GM12865 (cell line): ENCODE data around the gene RASGRP4.

Source experiments
- DNase-seq: peaks from one replicate; pipeline ENCODE4 v3.0.0; 2010; ENCODE audit warnings: low read depth
- H3K4me3 ChIP-seq: 2 replicates; pipeline ENCODE4 v1.5.1; 2011; ENCODE audit warnings: mild to moderate bottlenecking, low read depth, low read length, control low read depth
- TF ChIP-seq, protein P1 (sequence below): IDR thresholded peaks from 2 replicates; pipeline ENCODE4 v1.5.1; 2011; ENCODE audit warnings: low read length, control low read depth, low read depth, inconsistent platforms; ENCODE audit not compliant: insufficient read depth; ENCODE audit errors: missing control alignments

Gene RASGRP4

DNA sequence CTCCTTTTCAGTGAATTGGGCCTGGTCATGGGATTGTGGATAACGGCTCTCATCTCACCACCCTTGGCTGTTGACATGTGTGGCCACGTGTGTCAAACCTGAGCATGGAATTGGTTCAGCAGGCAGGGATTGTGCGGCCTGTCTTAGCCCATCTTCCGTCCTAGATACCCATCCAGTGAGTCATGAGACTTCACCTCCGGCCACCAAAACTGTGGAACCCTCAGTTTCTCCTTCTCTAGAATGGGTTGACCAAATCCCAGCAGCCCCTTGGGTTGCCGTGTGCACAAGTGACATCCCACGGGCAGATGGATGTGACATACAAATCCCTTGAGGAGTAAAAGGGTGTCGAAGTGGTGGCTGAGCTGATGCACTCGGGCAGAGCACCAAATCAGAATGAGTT is 44.9 kb downstream of the RASGRP4 start:
- H3K4me3 ChIP-seq: no peak overlapping the region
- DNase-seq: no peak
- TF ChIP-seq, protein P1, sequence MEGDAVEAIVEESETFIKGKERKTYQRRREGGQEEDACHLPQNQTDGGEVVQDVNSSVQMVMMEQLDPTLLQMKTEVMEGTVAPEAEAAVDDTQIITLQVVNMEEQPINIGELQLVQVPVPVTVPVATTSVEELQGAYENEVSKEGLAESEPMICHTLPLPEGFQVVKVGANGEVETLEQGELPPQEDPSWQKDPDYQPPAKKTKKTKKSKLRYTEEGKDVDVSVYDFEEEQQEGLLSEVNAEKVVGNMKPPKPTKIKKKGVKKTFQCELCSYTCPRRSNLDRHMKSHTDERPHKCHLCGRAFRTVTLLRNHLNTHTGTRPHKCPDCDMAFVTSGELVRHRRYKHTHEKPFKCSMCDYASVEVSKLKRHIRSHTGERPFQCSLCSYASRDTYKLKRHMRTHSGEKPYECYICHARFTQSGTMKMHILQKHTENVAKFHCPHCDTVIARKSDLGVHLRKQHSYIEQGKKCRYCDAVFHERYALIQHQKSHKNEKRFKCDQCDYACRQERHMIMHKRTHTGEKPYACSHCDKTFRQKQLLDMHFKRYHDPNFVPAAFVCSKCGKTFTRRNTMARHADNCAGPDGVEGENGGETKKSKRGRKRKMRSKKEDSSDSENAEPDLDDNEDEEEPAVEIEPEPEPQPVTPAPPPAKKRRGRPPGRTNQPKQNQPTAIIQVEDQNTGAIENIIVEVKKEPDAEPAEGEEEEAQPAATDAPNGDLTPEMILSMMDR: no peak

DNA sequence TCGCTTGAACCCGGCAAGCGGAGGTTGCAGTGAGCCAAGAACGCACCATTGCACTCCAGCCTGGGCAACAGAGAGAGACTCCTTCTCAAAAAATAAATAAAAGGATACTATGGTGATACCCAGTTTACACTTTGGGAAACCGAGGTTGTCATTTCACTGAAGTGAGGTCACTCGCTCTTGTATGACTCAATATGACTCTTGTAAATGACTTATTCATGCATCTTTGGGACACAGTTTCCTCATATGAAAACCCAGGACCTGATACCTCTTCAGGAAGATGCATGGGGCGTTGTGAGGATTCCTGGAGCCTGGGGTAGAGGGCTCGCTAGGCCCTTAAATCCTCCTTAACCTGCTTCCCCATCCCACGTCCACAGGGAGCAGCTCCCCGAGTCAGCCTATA is 47.2 kb downstream of the RASGRP4 start:
- H3K4me3 ChIP-seq: no peak overlapping the region
- no peak for DNase-seq
- TF ChIP-seq, protein P1: no peak

DNA sequence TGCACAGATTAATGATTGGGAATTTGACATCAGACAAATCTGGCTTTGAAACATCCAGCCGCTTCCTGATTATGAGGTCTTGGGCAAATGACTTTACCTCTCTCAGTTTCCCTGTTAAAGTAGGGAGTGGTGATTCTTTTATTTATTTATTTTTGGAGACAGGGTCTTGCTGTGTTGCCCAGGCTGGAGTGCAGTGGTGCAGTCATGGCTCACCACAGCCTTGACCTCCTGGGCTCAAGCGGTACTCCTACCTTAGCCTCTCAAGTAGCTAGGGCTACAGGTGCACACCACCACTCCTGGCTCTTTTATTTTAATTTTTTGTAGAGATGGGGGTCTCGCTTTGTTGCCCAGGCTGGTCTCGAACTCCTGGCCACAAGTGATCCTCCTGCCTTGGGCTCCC is 49.0 kb downstream of the RASGRP4 start:
- no peak overlapping the region for H3K4me3 ChIP-seq
- TF ChIP-seq, protein P1: no peak
- DNase-seq: no peak

DNA sequence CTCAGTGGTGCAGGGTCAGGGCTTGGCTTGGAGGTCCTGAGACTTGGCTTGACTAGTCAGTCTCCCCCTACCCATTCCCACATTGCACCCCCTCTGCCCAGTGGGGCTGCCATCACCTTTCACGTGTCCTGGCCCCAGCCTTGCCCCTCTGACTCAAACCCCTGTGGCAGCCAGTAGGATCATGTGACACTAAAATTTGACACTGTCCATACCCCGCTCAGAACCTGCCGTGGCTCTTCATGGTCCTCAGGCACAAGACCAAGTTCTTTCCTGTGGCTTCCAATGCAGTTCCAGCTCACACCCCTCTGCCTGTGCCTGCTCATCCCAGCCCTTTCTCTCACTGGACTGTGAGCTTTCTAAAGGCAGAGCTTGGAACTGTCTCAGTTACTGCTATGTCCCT is 49.4 kb downstream of the RASGRP4 start:
- TF ChIP-seq, protein P1: no peak
- no peak for DNase-seq
- H3K4me3 ChIP-seq: no peak overlapping the region

DNA sequence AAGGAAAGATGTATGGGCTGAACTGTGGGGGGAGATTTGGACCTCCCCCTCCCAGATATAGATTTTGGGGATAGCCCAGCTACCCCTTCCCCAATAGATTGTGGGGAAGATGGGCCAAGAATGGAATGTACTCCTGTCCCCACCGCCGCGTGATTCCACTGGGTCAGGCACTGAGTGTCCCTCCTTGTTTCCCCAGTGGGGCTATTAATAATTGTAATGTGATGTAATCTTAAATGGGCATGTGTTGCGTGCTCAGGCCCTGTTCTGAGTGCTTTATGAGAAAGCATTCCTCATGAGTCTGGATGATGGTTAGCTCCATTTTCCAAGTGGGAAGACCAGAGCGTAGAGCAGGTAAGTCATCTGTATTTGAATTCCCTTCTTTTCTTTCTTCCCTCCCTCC is 50.3 kb downstream of the RASGRP4 start:
- peak overlapping the region; percentile 99 for H3K4me3 ChIP-seq
- TF ChIP-seq, protein P1: no peak
- no peak for DNase-seq

DNA sequence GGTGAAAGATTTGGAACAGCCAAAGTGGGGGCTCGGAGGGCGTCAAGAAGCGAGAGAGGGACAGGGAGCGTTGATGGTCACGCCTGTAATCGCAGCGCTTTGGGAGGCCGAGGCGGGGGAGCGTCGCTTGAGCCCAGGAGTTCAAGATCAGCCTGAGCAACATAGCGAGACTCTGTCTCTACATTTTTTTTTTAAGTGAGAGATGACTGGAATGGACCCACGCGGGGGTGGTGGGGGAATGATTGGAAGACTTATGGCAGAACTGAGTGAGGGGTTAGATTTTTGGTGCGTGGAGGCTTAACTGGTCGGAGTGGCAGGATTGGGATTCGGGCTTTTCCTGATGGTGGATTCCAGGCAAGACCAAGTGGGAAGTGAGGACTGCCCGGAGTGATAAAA is 50.9 kb downstream of the RASGRP4 start:
- TF ChIP-seq, protein P1: no peak
- H3K4me3 ChIP-seq: peak overlapping the region; percentile 99
- no peak for DNase-seq

DNA sequence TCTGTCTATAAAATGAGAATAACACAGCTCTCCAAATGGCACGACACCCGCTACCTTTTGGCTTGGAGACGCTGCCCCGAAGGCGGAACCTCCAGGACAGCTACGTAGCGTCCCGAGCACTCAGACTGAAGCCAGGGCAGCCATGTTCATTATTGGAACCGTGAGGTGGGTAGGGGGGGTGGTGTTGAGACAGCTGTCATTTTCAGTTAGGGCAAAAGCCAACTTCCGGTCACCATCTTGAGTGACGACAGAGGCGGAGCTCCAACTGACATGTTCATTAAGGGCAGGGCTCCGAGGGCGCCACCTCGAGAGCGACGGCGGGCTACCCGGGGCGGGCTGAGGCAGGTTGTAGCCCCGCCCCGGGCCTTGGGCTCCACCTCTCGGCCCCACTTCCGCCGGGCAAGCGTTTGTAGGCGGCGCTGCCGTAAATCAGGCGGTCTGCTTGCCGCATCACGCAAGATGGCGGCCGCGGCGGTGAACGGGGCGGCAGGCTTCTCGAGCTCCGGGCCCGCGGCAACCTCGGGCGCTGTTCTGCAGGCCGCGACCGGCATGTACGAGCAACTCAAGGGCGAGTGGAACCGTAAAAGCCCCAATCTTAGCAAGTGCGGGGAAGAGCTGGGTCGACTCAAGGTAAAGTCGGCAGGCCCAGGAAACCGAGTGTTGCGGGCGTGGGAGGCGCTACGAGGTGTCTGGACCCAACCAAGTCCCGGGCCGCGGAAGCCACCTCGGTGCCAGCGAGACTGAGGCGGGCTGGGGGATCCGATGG is 51.5 kb downstream of the RASGRP4 start, which contains the start of gene PSMD8:
TSS of gene PSMD8 (plus strand) at position 240 of the 766 bp plus-strand sequence. CDS start at position 271, 31 bp downstream.
- H3K4me3 ChIP-seq: peak within 1 kb of the TSS; percentile 99
- TF ChIP-seq, protein P1: no peak
- DNase-seq: peak; percentile 100
